HG02623 (cell line): ENCODE results near the gene MS4A4A.

Experiments used
- ATAC-seq: cut with Tn5 transposase; IDR thresholded peaks from one replicate; pipeline ENCODE4 v1.9.1; 2021; ENCODE audit warnings: moderate library complexity; ENCODE audit not compliant: unreplicated experiment

The MS4A4A gene

DNA sequence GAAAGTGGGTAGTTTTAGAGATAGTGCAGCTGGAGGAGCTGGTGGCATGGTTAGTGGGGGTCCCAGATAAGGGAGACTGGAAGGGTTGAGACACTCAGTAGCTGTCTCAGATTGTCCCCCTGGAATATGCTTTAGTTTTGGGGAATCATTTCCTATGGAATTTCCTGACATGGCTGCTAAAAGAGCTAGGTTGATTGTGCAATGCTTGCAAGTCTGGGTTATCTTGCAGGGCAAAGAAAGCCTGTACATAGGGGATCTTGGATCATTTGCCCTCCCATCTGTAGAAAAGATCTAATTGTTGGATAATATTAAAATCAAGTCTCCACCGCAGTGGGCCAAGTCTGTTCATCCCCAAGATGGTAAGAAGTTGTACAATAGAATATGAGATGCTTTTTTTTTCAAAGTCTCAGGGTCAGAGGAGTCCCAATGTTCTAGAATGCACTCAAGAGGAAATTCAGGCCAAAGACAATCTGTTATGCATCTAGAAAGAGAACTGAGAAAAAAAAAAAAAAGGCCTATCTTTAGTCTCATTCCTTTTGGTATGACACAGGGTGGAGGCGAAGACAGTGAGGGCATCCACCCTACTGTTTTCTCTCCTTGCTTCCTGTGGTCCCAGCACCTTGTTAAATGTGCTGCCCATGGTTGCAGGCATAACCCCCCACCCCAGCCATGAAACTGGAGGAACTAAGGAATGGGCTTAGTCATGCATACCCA lies 66.8 kb downstream of the MS4A4A start:
- ATAC-seq = peak; percentile 43

DNA sequence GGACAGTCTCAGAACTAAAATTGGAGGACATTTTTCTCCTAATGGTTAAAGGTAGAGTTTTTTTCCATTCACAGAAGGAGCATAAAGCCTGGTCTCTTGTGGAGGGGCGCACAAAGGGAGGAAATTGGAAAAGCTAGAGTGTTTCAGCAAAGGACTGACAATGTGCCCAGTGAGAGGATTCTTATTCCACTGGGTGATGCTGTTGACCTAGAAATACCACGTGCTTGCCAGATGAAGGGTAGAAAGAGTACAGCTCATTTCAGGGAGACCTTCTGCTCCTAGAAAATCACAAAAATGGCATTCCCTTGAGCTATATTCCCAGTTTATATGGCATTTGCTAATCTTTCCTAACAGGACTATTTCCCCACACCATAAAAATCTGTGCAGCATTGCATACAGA lies 67.7 kb downstream of the MS4A4A start:
- no peak for ATAC-seq

DNA sequence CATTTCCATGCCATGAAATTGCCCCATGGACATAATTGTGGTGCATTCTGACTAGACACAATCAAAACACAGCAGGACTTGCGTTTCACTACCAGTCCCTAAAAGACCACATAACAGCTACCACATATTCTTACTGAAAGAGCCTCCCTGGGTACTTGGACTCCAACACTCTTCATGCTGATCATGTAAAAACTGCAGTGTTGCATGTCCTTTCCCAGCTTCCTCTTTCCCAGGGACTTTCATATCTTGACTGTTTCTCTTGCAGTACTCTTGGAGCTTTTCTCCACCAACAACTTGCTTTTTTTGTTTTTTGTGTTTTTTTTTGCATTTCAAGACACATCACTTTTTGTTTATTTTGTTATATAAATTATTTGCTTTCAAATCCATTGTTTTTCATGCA lies 69.5 kb downstream of the MS4A4A start:
- ATAC-seq = no peak

DNA sequence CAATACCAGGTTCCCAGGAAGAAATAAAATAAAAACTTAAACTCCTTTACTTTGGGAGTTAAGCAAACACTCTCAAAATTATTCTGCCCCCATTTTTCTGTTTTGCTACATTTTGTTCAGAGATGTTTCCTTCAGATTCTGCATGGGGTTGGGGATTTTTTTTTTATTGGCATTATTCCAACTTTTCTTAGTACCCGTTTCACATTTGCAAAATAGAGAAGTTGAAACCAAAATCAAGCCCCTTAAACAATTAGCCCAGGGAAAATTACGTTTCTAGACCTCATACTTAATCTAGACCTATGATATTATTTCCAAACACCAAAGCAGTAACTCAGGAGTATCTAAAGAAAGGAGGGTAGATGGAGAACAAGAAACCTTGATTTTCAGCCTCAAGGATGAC lies 77.3 kb downstream of the MS4A4A start:
- no peak for ATAC-seq
